ENCODE results near the gene SLC7A8.
"Not testable (repeated sequence)": the region's sequence is repeated elsewhere in the genome, so short reads cannot be mapped to it uniquely, and the experiment has no call there.

SLC7A8 gene

DNA sequence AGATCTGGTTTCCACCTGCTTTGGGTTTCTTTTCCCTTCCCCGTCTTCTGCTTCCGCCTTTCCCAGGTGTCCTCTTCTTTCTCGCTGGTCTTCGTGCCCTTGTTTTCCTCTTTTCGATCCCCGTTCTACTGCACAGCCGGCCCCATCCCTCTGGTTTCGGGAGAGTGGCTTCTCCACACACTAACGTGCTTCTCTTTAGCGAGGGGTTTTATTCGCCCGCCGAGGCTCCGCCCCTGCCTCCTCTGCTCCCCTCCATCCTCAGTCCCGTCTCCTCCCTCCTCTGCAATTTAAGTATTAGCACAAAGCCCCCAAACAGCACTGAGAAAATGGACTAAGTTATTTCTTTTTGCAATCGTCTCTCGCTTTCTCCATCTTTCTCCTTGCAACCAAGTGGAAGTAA, at the start of gene SLC7A8:
Gene SLC7A8 (minus strand): TSS at position 182 of the 400 bp plus-strand sequence. CDS start 746 bp downstream, outside the sequence.
- DNase-seq (ENCODE audit: low read depth, low spot score), result no peak

DNA sequence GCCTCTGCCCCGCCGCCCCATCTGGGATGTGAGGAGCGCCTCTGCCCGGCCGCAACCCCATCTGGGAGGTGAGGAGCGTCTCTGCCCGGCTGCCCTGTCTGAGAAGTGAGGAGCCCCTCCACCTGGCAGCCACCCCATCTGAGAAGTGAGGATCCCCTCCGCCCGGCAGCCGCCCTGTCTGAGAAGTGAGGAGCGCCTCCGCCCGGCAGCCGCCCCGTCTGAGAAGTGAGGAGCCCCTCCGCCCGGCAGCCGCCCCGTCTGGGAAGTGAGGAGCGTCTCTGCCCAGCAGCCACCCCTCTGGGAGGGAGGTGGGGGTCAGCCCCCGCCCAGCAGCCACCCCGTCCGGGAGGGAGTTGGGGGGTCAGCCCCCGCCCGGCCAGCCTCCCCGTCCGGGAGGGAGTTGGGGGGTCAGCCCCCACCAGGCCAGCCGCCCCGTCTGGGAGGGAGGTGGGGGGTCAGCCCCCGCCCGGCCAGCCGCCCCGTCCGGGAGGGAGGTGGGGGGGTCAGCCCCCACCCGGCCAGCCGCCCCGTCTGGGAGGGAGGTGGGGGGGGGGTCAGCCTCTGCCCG, 48.9 kb upstream of the SLC7A8 start:
- DNase-seq (ENCODE audit: low read depth, low spot score), result not testable (repeated sequence)

DNA sequence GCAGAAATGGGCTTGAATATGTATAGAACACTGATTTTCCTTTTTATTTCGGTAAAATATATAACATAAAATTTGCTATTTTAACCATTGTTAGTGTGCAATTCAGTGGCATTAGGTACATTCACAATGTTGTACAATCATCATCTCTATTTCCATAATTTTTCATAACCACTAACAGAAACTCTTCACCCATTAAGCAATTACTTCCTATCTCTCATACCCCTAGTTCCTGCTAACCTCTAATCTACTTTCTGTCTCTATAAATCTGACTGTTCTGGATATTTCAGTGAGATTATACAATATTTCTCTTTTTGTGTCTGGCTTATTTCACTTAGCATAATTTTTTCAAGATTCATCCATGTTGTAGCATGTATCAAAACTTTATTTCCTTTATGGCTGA, 45.4 kb upstream of the SLC7A8 start:
- DNase-seq (ENCODE audit: low read depth, low spot score), result no peak

DNA sequence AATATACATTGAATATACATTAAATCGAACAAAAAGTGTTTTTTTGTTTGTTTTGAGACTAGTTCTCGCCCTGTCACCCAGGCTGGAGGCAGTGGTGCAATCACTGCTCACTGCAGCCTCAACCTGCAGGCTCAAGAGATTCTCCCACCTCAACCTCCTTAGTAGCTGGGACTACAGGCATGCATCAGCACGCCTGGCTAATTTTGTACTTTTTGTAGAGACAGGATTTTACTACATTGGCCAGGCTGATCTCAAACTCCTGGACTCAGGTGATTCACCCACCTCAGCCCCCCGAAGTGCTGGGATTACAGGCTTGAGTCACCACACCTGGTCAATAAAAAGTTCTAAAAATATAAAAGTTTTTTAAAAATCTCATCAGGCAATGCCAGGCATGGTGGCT, 44.1 kb upstream of the SLC7A8 start:
- no peak for DNase-seq (ENCODE audit: low read depth, low spot score)

DNA sequence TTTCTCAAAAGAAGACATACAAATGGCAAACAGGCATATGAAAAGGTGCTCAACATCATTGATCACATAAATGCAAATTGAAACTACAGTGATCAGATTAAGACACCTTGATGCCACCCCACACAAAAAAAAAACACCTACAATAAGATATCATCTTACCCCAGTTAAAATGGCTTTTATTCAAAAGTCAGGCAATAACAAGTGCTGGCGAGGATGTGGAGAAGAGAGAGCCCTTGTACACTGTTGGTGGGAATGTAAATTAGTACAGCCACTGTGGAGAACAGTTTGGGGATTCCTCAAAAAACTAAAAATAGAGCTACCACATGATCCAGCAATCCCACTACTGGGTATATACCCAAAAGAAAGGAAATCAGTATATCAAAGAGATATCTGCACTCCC, 41.5 kb upstream of the SLC7A8 start:
- not testable (repeated sequence) for DNase-seq (ENCODE audit: low read depth, low spot score)

DNA sequence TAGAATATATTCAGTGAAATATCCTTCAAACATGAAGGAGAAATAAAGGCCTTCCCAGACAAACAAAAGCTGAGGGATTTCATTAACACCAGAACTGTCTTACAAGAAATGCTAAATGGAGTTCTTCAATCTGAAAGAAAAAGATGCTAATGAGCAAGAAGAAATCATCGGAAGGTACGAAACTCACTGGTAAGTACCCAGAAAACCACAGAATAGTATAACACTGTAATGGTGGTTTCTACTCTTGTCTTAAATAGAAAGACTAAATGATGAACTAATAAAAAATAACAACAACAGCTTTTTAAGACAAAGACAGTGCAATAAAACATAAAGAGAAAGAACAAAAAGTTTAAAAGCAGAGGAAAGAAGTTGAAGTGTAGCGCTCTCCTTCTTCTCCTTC, 35.6 kb upstream of the SLC7A8 start:
- DNase-seq (ENCODE audit: low read depth, low spot score), result no peak

DNA sequence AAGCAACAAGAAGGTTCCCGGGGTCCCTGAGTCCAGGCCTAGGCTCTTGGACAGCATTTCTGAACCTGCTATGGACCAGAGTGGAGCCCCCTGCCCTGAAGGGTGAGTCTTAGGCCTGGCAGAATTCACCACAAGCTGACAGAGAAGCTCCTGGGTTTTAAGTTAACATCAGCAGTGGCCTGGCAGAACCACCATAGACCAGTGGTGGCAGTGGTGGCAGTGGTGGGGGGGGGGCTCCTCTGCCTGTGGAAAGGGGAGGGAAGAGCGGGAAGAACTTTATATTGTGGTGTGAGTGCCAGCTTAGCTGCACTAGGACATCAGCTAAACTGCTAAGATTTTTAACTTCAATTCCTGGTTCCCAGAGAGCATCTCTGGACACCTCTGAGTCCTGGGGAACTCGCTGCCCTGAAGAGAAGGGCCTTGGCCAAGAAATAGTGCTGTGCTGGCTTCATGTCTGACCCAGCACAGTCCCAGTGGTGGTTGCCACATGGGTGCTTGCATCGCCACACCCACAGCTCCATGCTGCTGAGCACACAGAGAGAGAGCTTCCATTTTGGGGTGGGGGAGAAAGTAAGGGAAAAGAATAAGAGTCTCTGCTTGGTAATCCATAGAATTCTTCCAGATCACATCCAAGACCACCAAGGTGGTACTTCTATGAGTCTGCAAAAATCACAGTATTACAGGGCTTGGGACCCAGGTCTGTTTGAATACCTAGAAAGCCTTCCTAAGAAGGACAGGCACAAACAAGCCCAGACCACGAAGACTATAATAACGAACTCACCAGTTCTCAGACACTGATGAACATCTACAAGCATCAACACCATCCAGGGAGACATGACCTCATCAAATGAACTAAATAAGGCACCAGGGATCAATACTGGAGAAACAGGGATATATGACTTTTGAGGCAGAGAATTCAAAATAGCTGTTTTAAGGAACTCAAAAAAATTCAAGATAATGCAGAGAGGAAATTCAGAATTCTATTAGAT, 33.9 kb upstream of the SLC7A8 start:
- no peak for DNase-seq (ENCODE audit: low read depth, low spot score)

DNA sequence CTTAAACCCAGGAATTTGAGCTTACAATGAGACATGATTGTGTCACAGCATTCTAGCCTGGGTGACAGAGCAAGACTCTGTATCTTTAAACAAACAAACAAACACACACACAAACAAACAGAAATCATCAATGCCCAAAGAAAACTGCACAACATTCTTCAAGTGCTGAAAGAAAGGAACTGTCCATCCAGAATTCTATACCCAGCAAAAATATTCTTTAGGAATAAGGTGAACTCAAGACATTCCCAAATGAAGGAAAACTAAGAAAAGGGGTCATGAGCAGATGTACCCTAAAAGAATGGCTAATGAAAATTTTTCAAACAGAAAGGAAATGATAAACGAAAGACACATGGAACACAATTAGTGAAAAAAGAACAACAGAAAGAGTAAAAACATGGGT, 32.0 kb upstream of the SLC7A8 start:
- no peak for DNase-seq (ENCODE audit: low read depth, low spot score)

DNA sequence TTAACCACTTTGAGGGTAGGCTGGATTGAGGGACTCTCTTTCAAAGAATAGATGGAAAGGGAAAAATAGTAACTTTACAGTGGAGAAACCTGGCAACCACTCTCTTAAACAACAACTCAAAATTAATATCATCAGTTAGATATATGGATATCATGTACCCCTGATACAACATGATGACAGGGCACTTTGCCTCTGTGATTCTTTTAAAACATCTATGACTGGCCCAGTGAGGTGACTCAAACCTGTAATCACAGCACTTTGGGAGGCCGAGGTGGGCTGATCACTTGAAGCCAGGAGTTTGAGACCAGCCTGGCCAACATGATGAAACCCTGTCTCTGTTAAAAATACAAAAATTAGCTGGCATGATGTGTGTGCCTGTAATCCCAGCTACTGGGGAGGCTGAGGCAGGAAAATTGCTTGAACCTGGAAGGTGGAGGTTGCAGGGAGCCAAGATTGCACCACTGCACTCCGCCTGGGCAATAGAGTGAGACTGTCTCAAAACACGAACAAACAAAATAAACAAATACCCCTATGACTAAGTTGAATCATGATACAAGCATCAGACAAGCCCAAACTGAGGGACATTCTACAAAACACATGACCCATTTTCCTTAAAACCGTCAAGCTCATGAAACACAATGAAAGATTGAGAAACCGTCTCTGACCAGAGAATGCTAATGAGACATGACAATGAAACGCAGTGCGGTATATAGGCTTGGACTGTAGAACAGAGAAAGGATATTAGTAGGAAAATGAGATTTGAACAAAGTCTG, 26.4 kb upstream of the SLC7A8 start:
- DNase-seq (ENCODE audit: low read depth, low spot score), result no peak

DNA sequence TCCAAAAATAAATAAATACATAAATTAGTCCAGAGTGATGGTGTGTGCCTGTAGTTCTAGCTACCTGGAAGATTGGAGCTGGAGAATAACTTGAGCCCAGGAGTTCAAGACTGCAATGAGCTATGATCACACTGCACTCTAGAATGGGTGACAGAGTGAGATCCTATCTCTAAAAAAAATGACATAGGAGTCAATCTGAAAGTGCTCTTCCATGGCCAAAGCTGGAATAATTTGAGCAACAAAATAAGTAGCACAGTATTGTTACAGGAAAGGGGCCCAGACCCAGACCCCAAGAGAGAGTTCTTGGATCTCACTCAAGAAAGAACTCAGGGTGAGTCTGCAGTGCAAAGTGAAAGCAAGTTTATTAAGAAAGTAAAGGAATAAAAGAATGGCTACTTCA, 24.9 kb upstream of the SLC7A8 start:
- DNase-seq (ENCODE audit: low read depth, low spot score), result no peak

DNA sequence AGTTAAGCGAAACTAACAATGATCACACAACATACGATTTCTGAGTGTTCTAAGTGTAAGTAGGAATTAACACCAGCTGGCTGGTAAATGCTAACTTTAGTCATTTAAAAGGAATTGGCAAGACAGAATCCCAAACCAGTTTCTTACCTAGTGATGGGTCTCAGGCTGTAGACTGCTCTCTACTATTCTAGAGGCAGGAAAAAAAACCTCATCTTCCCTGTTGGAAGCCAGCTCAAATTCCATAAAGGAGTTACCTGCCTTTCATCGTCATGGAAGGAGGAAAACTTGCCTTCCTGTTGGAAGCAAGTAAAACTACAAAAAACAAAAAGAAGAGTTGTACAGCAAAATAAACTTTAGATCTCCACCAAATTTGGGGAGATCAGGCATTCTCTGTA, 23.7 kb upstream of the SLC7A8 start:
- no peak for DNase-seq (ENCODE audit: low read depth, low spot score)

DNA sequence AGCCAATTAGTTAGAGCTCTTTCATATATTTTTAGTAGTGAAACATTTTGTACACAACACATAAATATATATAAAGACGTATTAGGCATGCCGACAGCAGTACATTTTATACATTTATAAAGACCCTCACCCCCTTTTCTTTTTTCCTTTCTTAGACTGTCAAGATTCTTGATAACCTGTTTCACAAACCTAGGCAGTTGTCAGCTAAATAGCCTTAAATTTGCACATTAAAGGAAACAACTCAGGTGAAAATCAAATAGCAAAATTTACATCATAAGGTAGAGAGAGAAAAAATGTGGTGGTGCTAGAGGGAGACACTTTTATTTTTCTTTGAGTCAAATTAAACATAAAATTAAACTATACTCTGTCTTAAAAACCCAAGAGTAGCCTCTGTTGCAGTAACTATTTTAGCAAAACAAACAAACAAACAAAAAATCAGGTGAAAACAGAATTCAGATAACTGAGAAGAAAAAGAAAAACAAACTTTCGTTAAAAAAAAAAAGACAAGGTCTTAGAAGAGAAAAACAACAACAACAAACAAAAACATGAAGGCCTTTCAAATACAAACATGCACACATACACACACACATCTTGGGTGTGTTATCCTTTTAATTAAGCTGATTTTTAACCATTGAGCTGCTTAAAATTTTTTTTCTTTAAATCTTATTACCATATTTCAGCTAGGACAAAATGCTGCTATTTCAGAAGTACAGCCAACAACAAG, 23.1 kb upstream of the SLC7A8 start:
- no peak for DNase-seq (ENCODE audit: low read depth, low spot score)

DNA sequence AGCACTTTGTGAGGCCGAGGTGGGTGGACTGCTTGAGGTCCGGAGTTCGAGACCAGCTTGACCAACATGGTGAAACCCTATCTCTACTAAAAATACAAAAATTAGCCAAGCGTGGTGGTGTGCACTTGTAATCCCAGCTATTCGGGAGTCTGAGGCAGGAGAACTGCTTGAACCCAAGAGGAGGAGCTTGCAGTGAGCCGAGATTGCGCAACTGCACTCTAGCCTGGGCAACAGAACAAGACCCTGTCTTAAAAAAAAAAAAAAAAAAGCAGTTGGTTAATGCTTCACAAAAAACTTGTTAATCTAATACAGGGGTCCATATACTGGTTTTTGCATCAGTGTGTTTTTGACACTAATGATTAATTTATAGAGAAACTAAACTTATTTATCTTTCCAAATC, 18.5 kb upstream of the SLC7A8 start:
- DNase-seq (ENCODE audit: low read depth, low spot score), result no peak

DNA sequence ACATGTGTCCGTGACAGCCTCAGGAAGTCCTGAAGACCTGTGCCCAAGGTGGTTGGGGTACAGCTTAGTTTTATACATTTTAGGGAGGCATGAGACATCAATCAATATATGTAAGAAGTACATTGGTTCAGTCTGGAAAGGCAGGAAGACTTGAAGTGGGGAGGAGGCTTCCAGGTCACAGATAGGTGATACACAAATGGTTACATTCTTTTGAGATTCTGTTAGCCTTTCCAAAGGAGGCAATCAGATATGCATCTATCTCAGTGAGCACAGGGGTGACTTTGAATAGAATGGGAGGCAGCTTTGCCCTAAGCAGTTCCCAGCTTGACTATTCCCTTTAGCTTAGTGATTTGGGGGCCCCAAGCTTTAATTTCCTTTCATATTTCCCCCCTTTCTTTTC, 15.7 kb upstream of the SLC7A8 start:
- not testable (repeated sequence) for DNase-seq (ENCODE audit: low read depth, low spot score)

DNA sequence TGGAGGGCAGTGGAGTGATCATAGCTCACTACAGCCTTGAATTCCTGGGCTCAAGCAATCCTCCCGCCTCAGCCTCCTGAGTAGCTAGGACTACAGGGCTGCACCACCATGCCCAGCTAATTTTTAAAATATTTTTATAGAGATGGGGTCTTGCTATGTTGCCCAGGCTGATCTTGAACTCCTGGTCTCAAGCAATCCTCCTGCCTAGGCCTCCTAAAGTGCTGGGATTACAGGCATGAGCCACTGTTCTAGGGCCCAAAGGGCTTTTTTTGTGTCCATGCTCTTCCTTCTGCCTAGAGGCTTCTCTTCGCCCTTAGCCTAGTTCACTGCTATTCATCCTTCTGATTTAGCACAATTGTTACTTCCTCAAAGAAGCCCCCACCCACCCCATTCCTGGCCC, 13.0 kb upstream of the SLC7A8 start:
- not testable (repeated sequence) for DNase-seq (ENCODE audit: low read depth, low spot score)

DNA sequence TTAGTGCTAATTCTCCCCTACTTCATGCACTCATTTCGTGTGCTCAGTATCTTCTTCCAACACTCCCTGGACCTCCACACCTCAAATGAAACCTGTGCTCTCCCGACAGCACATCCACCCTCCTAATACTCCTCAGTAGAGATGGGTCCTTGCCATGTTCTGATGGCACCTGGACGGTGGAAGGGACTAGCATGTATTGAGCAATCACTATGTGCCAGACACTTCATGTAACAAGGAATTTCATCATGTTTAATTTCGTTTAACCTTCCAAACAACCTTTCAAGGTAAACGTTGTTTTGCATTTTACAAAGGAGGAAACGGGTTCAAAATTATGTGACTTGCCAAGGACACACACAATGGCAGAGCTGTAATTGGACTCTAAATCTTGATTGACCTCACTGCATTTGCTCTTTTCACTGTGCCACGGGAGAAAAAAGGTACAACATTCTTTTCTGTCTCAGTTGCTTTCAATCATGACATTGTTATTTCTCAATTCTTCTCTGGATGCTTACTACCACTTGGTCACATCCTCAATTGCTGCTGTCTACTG, 12.2 kb upstream of the SLC7A8 start:
- DNase-seq (ENCODE audit: low read depth, low spot score), result no peak

DNA sequence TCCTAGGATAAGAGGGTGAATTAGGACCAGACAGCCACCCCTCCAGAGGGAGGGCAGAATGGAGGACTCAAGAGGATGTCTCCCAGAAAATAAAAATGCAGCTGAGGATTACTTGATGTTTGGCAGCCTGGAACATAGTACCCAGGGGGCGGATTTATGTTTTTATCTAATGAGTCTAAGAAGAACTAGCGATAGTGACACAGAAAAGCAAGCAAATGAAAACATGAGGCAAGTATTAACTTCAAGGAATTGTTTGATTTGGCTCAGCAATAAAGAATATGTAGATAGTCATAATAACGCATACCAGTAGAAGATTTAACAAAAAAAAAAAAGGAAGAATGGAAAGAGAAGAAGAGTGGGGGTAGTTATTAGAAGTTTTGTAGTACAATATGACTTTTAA, 10.0 kb upstream of the SLC7A8 start:
- no peak for DNase-seq (ENCODE audit: low read depth, low spot score)

DNA sequence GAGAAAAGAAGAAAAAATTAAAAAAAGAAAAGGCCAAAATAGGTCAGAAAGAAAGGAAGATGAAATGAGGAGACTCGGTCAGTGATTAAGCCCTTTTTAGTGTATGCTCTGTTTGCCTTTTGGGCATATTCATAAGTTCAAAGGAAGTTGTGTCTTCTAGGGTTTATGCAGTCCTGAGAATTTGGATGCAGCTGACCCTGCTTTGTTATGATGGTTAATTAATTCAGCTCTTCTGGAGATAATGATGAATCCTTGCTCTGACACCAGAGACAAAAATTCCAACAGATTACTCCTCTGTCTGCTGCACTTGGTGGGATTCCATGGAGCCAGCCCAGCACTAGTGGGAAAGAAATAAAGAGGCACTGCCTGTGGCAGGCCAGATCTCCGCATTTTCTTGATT, 4.5 kb upstream of the SLC7A8 start:
- no peak for DNase-seq (ENCODE audit: low read depth, low spot score)

DNA sequence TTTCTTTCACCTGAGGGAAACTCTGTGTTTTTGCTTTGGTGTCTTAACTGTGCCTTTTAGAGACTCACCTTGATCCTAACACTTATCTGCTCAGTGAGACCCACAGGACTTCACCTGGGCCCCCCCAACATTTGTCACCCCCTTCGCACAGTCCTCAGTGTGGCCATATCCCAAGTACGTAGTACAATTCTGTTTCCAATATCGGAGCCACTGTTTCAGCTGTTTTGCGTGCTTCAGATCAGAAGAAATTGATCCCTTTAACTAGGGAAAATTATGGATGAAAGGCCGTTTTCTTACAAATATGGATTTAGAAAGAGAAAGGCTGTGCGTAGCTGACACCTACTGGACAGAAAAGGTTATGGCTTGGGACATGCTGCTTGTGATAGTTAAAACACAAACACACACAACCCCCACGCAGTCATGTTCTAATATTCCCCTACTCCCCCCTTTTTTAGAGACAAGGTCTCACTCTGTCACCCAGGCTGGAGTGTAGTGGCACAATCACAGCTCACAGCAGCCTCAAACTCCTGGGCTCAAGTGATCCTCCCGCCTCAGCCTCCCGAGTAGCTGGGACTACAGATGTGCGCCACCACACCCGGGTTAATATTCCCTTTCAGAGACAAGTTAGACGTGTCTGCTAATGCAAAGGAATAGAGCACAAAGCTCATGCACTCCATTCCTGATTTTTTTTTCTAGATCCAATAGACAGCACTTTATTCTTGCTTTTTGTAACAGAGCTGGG, 3.6 kb upstream of the SLC7A8 start:
- DNase-seq (ENCODE audit: low read depth, low spot score), result no peak

DNA sequence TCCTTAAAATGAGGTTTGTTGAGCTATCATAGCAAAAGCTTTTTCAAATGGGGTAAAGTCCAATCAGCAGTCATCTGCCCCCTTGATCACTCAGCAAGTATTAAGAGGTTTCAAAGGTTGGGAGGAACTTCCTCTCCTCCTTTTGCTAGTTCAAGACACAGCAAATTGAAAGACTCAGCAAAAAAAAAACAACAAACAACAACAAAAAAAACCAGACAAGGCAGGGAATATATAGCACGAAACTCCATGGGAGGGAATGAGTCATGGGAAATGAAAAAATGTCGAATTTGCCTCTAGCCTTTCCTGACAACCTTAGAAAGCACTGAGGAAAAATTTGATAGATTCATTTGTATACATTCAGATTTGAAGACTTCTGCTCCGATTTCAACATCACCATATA, 1.6 kb upstream of the SLC7A8 start:
- DNase-seq (ENCODE audit: low read depth, low spot score), result no peak

DNA sequence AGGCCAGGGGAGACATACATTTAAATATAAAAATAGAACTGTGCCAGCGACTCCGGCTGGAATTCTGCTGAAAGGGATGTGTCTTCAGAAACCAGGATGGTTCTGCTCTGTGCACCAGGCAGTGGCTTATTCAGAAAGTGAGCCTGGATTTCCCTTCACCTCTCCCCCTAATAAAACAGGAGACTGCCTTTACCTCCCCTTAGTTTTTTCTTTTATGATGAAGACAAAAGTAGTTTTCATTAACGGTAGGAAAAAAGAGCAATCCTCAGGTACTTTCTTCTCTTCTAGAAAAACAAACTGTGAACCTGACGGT, 346 bp downstream of the SLC7A8 start:
- DNase-seq (ENCODE audit: low read depth, low spot score), result no peak

Data from activated naive CD8-positive, alpha-beta T cell treated with anti-CD3 and anti-CD28 coated beads, Interleukin-2, amount 50 U/mL, for 16 hours (primary cell).